PC-9 (cell line): ENCODE measurements around the gene ATXN7.

Source experiments
- EZH2 ChIP-seq: fragments of 200-600 bp; sonication (generic); IDR thresholded peaks from 2 replicates; pipeline ENCODE4 v1.8.0; 2017; ENCODE audit warnings: antibody characterized with exemption, low read depth
- TF ChIP-seq, protein P1 (sequence below): fragments of 200-600 bp; sonication (generic); conservative IDR thresholded peaks from 2 replicates; pipeline ENCODE4 v1.6.1; 2017; ENCODE audit warnings: mixed run types, antibody characterized with exemption, mild to moderate bottlenecking, moderate library complexity

DNA sequence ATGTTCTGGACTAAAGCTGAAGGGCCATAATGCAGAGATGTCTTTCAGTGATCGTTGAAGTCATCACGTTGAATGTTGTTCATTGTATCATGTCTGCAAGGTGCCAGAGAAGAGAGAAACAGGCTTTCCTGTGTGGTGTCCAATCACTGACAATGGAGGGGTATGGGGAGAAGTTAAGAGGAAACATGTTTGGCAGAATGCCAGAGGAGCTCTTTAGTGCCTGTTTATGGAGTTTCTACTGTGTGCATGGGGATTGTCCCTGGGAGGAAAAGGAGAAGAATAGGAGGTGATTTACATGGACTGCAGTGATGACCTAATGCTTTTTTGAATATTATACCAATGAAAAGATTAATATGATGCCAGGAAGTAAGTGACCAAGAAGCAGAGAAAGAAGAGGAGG is 36.8 kb downstream of the ATXN7 start:
- TF ChIP-seq, protein P1, sequence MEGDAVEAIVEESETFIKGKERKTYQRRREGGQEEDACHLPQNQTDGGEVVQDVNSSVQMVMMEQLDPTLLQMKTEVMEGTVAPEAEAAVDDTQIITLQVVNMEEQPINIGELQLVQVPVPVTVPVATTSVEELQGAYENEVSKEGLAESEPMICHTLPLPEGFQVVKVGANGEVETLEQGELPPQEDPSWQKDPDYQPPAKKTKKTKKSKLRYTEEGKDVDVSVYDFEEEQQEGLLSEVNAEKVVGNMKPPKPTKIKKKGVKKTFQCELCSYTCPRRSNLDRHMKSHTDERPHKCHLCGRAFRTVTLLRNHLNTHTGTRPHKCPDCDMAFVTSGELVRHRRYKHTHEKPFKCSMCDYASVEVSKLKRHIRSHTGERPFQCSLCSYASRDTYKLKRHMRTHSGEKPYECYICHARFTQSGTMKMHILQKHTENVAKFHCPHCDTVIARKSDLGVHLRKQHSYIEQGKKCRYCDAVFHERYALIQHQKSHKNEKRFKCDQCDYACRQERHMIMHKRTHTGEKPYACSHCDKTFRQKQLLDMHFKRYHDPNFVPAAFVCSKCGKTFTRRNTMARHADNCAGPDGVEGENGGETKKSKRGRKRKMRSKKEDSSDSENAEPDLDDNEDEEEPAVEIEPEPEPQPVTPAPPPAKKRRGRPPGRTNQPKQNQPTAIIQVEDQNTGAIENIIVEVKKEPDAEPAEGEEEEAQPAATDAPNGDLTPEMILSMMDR = no peak
- no peak for TF ChIP-seq EZH2
